ENCODE data around the gene PCSK5. TPM values are rescaled to one million over a fixed set of nuclear protein-coding genes. Genes with fewer than 3 reads are reported as not detected.
A peak's percentile ranks its signal among the peaks of the same experiment; 100 is the strongest.

PCSK5 gene
- total and polyA plus RNA-seq, 8 donors: 0.99 to 10.3 (median 4.4) TPM

DNA sequence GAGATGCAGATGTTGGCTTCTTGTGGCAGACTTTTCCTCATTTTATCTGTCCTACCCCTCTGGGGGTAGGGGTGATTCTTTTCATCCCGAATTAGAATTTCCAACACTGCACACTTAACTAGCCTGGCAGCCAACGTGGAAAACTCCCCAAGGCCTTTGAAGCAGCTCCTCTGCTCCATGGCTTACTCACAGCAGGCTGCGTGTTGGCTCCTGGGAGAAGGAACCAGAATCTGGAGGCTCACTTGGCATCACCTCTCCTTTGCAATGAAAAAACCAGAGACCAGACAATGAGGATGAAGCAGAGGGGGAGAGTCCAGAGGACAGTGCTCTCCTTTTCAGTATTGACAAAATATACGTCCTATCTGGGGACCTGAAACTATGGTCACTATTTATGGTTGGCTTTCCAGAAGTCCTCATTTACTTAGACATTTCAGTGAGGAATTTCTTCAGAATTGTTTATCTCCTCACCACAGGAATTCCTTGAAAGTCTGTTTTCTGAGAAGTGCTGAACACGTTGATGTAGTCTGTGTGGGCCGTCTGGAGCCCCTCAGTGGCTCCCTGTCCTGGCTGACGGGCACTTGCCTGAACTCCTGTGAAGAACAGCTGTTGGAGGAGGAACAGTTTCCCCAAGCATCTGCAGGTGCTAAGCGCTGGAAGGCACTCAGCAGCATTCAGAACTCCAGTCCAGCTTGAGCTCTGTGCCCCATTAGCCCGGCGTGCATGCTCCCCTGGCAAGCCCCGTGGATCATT lies 272.5 kb downstream of the PCSK5 start:
- DNase-seq: no peak
- Histone ChIP-seq H3K9me3 (no peaks in the 10 kb centered on the region), H3K4me1 (no peaks in the 10 kb centered on the region), H3K36me3 (peaks cover 0 to 8% (median 0%) of the 10 kb centered on the region in 3 donors), H3K4me3 (no peak overlapping the region), H3K27me3 (no peaks in the 10 kb centered on the region), H3K27ac (no peak overlapping the region)
- 72 to 77% methylated on average over 11 of the region's 11 CpGs for WGBS, 2 donors
- no peak for ATAC-seq
- FAIRE-seq: no peak
- TF ChIP-seq, protein P1, sequence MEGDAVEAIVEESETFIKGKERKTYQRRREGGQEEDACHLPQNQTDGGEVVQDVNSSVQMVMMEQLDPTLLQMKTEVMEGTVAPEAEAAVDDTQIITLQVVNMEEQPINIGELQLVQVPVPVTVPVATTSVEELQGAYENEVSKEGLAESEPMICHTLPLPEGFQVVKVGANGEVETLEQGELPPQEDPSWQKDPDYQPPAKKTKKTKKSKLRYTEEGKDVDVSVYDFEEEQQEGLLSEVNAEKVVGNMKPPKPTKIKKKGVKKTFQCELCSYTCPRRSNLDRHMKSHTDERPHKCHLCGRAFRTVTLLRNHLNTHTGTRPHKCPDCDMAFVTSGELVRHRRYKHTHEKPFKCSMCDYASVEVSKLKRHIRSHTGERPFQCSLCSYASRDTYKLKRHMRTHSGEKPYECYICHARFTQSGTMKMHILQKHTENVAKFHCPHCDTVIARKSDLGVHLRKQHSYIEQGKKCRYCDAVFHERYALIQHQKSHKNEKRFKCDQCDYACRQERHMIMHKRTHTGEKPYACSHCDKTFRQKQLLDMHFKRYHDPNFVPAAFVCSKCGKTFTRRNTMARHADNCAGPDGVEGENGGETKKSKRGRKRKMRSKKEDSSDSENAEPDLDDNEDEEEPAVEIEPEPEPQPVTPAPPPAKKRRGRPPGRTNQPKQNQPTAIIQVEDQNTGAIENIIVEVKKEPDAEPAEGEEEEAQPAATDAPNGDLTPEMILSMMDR (IDR thresholded peaks at IDR 0.05): no peak
- intact Hi-C loops (cut with DNase I): no loop called here

DNA sequence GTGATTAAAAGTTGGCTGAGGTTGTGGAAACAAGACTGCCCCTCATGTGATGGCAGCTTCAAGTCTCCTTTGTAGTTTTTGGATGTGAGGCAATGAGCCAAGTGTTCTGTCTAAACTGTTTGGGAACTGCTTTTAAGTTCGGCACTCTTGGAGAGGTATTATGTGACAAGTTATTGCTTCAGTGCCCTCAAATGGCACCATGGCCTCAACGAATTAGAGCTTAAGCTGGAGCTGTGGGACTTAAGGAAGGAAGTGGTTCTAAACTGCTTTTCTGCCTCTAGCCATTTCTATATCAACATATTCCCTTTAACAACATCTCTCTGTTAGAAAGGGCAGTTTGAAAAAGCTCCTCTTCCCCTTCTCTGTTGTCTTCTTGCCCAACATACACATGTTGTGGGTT lies 276.1 kb downstream of the PCSK5 start:
- Histone ChIP-seq H3K27ac (no peak overlapping the region), H3K27me3 (no peaks in the 10 kb centered on the region), H3K9me3 (no peaks in the 10 kb centered on the region), H3K4me3 (no peak overlapping the region), H3K36me3 (no peaks in the 10 kb centered on the region), H3K4me1 (no peaks in the 10 kb centered on the region)
- FAIRE-seq (no peak), ATAC-seq (no peak), DNase-seq (no peak)
- 61 to 77% methylated on average over 2 of the region's 2 CpGs for WGBS, 2 donors
- intact Hi-C loops (cut with DNase I): no loop called here
- TF ChIP-seq, protein P1 (IDR thresholded peaks at IDR 0.05): no peak

DNA sequence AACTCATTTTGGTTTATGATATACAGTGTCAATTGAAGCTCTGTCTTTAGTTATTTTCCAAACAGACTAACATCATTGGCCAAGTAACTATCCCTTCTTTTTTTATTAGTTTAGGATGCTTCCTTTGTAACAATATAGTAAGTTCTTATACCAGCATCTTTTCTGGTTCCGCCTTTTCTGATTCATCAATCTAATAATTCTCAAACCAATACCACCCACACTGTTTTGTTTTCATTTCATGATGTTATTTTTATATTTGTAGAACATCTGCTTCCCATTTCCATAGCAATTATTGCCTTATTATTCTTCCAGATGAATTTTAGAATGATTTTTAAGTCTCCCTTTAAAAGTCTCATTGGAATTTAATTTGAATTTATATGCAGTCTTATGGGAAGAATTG lies 285.7 kb downstream of the PCSK5 start:
- Histone ChIP-seq H3K27me3 (no peaks in the 10 kb centered on the region), H3K9me3 (no peaks in the 10 kb centered on the region), H3K4me3 (no peak overlapping the region), H3K27ac (no peak overlapping the region), H3K4me1 (no peaks in the 10 kb centered on the region), H3K36me3 (no peaks in the 10 kb centered on the region)
- intact Hi-C loops (cut with DNase I): no loop called here
- WGBS, 2 donors: 88 to 91% methylated on average over 1 of the region's 1 CpG
- no peak for DNase-seq
- TF ChIP-seq, protein P1 (IDR thresholded peaks at IDR 0.05): no peak
- FAIRE-seq: no peak
- ATAC-seq: no peak

DNA sequence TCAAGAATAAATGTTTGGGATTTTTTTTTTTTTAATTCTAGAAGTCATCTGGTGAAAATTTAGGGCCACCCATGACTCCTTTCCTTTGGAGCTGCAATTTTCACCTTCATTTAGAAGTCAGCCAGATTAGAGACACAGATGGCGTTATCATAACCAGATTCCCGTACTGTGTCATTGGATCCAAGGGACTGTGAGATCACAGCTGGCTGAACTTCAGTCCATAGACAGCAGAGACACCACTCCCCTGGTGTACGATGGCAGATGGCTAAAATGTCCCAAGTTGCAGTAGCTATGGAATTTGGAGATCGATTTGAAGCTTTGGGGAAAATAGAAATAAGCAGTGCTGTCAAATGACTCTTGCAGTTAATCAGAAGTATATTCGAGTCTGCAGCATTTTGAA lies 287.5 kb downstream of the PCSK5 start:
- TF ChIP-seq, protein P1 (IDR thresholded peaks at IDR 0.05): no peak
- Histone ChIP-seq H3K9me3 (no peaks in the 10 kb centered on the region), H3K4me3 (no peak overlapping the region), H3K27me3 (no peaks in the 10 kb centered on the region), H3K27ac (no peak overlapping the region), H3K36me3 (no peaks in the 10 kb centered on the region), H3K4me1 (no peaks in the 10 kb centered on the region)
- intact Hi-C loops (cut with DNase I): no loop called here
- ATAC-seq: no peak
- 79 to 87% methylated on average over 5 of the region's 5 CpGs for WGBS, 2 donors
- no peak for FAIRE-seq
- no peak for DNase-seq

DNA sequence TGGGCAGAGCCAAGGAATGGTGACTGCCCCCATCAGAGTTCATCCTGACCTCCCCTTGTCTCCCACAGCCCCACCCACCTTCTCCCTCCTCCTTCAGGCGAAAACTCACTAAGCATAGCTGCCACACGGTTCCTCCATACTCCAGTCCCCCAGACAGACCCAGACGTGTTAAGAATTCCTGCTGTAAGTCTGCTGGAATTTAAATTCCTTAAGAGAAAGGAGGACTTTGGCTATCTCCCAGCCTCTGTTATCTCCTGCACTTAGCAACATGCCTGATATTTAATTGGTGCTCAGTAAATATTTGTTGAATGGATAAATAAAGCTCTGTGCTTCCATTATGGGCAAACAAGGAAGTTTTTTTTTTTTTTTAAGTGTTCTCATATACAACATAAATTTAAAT lies 290.1 kb downstream of the PCSK5 start:
- no peaks in the 10 kb centered on the region for H3K9me3 ChIP-seq
- TF ChIP-seq, protein P1 (IDR thresholded peaks at IDR 0.05): no peak
- H3K27ac ChIP-seq: peak overlapping the region in 3 of 4 donors; percentile 57 to 69 (median 57)
- H3K4me1 ChIP-seq: no peaks in the 10 kb centered on the region
- H3K36me3 ChIP-seq: no peaks in the 10 kb centered on the region
- FAIRE-seq (no peak), ATAC-seq (peak; percentile 61 to 76 (median 63)), DNase-seq (no peak)
- no peaks in the 10 kb centered on the region for H3K27me3 ChIP-seq
- WGBS, 2 donors: 61 to 70% methylated on average over 3 of the region's 3 CpGs
- intact Hi-C loops (cut with DNase I): no loop called here
- no peak overlapping the region for H3K4me3 ChIP-seq

Measured in pancreas (tissue), 10 donors.